SK-N-SH (cell line): ENCODE data around the gene LAMB1. TPM values are rescaled to one million over a fixed set of nuclear protein-coding genes. Genes with fewer than 3 reads are reported as not detected.

Experiments used
- CTCF ChIA-PET: fragments of 300-600, 350-600 bp; formaldehyde crosslinking; extraction: SDS; loops from one replicate; lab custom pipeline; 2021; lab: Yijun Ruan, JAX
- POLR2A ChIA-PET: fragments of 350-600 bp; sonication (Branson Sonifier 250); formaldehyde crosslinking; extraction: SDS; loops from one replicate; lab custom pipeline; 2020; ENCODE audit warnings: antibody characterized with exemption, inconsistent platforms; lab: Yijun Ruan, JAX
- DNase-seq: peaks from one replicate; pipeline ENCODE4 v3.0.0; 2012
- H2AFZ ChIP-seq: fragments of 200-600 bp; sonication (generic); 2 replicates; pipeline ENCODE4 v1.8.1; 2016; ENCODE audit warnings: antibody characterized with exemption, mild to moderate bottlenecking, low read depth
- H3F3A ChIP-seq: fragments of 200-600 bp; sonication (generic); replicated peaks from 2 replicates; pipeline ENCODE3; 2016; ENCODE audit warnings: antibody characterized with exemption, mild to moderate bottlenecking; ENCODE audit not compliant: insufficient read depth
- H3K27ac ChIP-seq, 2 experiments: fragments of 200-500 bp in 1 of 2; fragments of 200-600 bp in 1 of 2; sonication (Bioruptor generic) in 1 of 2; sonication (generic), shearing (Covaris generic) in 1 of 2; 2 replicates each; pipeline versions ENCODE4 v1.5.1 to v1.6.1; 2014 to 2016; ENCODE audit warnings: low read depth in 2 of 2, inconsistent platforms in 1 of 2, low read length in 1 of 2, mild to moderate bottlenecking in 1 of 2, mixed read lengths in 1 of 2
- H3K27me3 ChIP-seq: fragments of 200-600 bp; sonication (generic), shearing (Covaris generic); 2 replicates; pipeline ENCODE4 v1.6.1; 2016; ENCODE audit warnings: mixed run types; ENCODE audit not compliant: insufficient read depth
- H3K36me3 ChIP-seq, 2 experiments: fragments of 200-500 bp in 1 of 2; fragments of 200-600 bp in 1 of 2; sonication (Bioruptor generic) in 1 of 2; sonication (generic) in 1 of 2; replicated peaks in 1 of 2; 2 replicates each; pipeline versions ENCODE3 to v1.5.1; 2014 to 2016; ENCODE audit warnings: low read length in 1 of 2, mild to moderate bottlenecking in 1 of 2; ENCODE audit not compliant: insufficient read depth in 2 of 2, control insufficient read depth in 1 of 2
- H3K4me1 ChIP-seq, 2 experiments: fragments of 200-500 bp in 1 of 2; fragments of 200-600 bp in 1 of 2; sonication (Bioruptor generic) in 1 of 2; sonication (generic), shearing (Covaris generic) in 1 of 2; 2 replicates each; pipeline versions ENCODE4 v1.5.1 to v1.6.1; 2014 to 2016; ENCODE audit warnings: low read depth in 1 of 2, low read length in 1 of 2, mixed run types in 1 of 2; ENCODE audit not compliant: insufficient read depth in 2 of 2, control insufficient read depth in 1 of 2
- H3K4me2 ChIP-seq: fragments of 200-600 bp; sonication (generic), shearing (Covaris generic); 2 replicates; pipeline ENCODE4 v1.6.1; 2017; ENCODE audit warnings: mixed run types
- H3K4me3 ChIP-seq, 2 experiments: fragments of 200-500 bp in 1 of 2; fragments of 200-600 bp in 1 of 2; sonication (Bioruptor generic) in 1 of 2; sonication (generic), shearing (Covaris generic) in 1 of 2; 2 replicates each; pipeline versions ENCODE4 v1.5.1 to v1.8.1; 2014 to 2016; ENCODE audit warnings: low read depth in 2 of 2, inconsistent platforms in 1 of 2, low read length in 1 of 2, mild to moderate bottlenecking in 1 of 2, mixed read lengths in 1 of 2, moderate library complexity in 1 of 2
- H3K79me2 ChIP-seq: fragments of 200-600 bp; sonication (generic); 2 replicates; pipeline ENCODE4 v1.8.1; 2017; ENCODE audit warnings: mild to moderate bottlenecking; ENCODE audit not compliant: insufficient read depth
- H3K9ac ChIP-seq: fragments of 200-600 bp; sonication (generic); 2 replicates; pipeline ENCODE4 v1.6.1; 2017; ENCODE audit warnings: mixed run types
- H3K9me2 ChIP-seq: fragments of 200-600 bp; sonication (generic); 2 replicates; pipeline ENCODE4 v1.6.1; 2017; ENCODE audit warnings: mixed run types
- H3K9me3 ChIP-seq: fragments of 200-600 bp; sonication (generic); 2 replicates; pipeline ENCODE4 v1.6.1; 2017; ENCODE audit warnings: mixed run types, mild to moderate bottlenecking, moderate library complexity
- H4K20me1 ChIP-seq: fragments of 200-600 bp; sonication (generic); 2 replicates; pipeline ENCODE4 v1.6.1; 2017; ENCODE audit warnings: mild to moderate bottlenecking, mixed run types; ENCODE audit not compliant: insufficient read depth
- EZH2phosphoT487 ChIP-seq: fragments of 200-600 bp; sonication (generic); IDR thresholded peaks from 2 replicates; pipeline ENCODE4 v1.6.1; 2017; ENCODE audit warnings: low read depth, mixed run types, mild to moderate bottlenecking, antibody characterized with exemption, moderate library complexity, borderline replicate concordance
- FOSL2 ChIP-seq: IDR thresholded peaks from 2 replicates; pipeline ENCODE4 v1.4.0; 2012; ENCODE audit warnings: low read depth, mild to moderate bottlenecking, moderate library complexity, borderline replicate concordance
- GABPA ChIP-seq: IDR thresholded peaks from 2 replicates; pipeline ENCODE4 v1.4.0; 2012; ENCODE audit warnings: low read depth, mild to moderate bottlenecking
- GATA2 ChIP-seq: sonication (generic); formaldehyde crosslinking; IDR thresholded peaks from 2 replicates; pipeline ENCODE4 v1.5.0; 2020; ENCODE audit warnings: mild to moderate bottlenecking, missing genetic modification reagents
- MEF2A ChIP-seq: IDR thresholded peaks from 2 replicates; pipeline ENCODE4 v1.4.0; 2012; ENCODE audit warnings: low read depth, borderline replicate concordance
- MXI1 ChIP-seq: IDR thresholded peaks from 2 replicates; pipeline ENCODE4 v1.6.1; 2012; ENCODE audit warnings: mild to moderate bottlenecking, low read depth, low read length, improper control_type of control experiment
- NFIC ChIP-seq: IDR thresholded peaks from 2 replicates; pipeline ENCODE4 v1.4.0; 2012; ENCODE audit warnings: borderline replicate concordance
- NRF1 ChIP-seq: IDR thresholded peaks from 2 replicates; pipeline ENCODE4 v1.6.1; 2012; ENCODE audit warnings: low read depth, mild to moderate bottlenecking, low read length
- RCOR1 ChIP-seq: fragments of 150-350 bp; IDR thresholded peaks from 2 replicates; pipeline ENCODE4 v1.6.1; 2017; ENCODE audit warnings: antibody characterized with exemption, low read length
- RXRA ChIP-seq: IDR thresholded peaks from 2 replicates; pipeline ENCODE4 v1.4.0; 2012; ENCODE audit warnings: low read depth, mild to moderate bottlenecking, borderline replicate concordance
- SIN3A ChIP-seq: IDR thresholded peaks from 2 replicates; pipeline ENCODE4 v1.6.1; 2012; ENCODE audit warnings: low read depth, mild to moderate bottlenecking, low read length, moderate library complexity, borderline replicate concordance
- TEAD4 ChIP-seq: IDR thresholded peaks from 2 replicates; pipeline ENCODE4 v1.4.0; 2012; ENCODE audit warnings: mild to moderate bottlenecking, borderline replicate concordance; ENCODE audit not compliant: insufficient read depth
- WGBS: methylation state at CpG from one replicate; pipeline ENCODE4 v1.1.6; 2017; ENCODE audit warnings: low lambda C conversion rate; 5-methylcytosine and 5-hydroxymethylcytosine counted together
- polyA plus RNA-seq, 3 experiments: library from polyadenylated mRNA; depleted of rRNA; stranded (reverse); fragments of >200 nt; gene quantifications; 2 replicates each; pipeline ENCODE4 v1.2.3, GENCODE V29; 2012
- TF ChIP-seq, protein P1 (sequence below): fragments of 150-350 bp; IDR thresholded peaks from 2 replicates; pipeline ENCODE4 v1.6.1; 2016; ENCODE audit warnings: mild to moderate bottlenecking, low read depth, low read length
- TF ChIP-seq, protein P2 (sequence below): IDR thresholded peaks from 2 replicates; pipeline ENCODE4; 2012
- TF ChIP-seq, protein P3 (sequence below): IDR thresholded peaks from 2 replicates; pipeline ENCODE4 v1.6.1; 2012; ENCODE audit warnings: mild to moderate bottlenecking, low read depth, low read length, moderate library complexity
- TF ChIP-seq, protein P4 (sequence below): IDR thresholded peaks from 2 replicates; pipeline ENCODE4 v1.4.0; 2012; ENCODE audit warnings: low read depth, borderline replicate concordance
- TF ChIP-seq, protein P5 (sequence below): fragments of 150-350 bp; IDR thresholded peaks from 2 replicates; pipeline ENCODE4 v1.6.1; 2017; ENCODE audit warnings: antibody characterized with exemption, low read length, low read depth, borderline replicate concordance

Gene LAMB1
- polyA plus RNA-seq, 1 of the 3 experiments (the other 2 are of a cell fraction): 435 TPM

DNA sequence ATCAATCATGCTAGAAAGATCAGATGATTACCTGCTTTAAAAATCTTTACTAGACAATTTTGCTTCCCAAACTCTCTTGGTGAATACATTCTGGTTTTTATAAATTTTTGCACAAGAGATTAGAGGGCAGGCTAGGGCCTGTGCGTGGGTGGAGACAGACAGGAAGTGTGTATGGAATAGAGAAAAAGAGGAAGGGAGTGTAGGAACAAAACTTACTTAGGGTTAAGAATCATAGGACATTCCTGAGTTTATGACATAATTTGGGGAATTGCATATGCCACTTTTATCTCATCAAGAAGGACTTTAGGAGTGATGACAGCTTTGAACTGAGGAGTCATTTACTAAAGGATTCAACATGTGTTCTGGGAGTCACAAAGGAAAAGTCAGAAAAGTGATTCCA, 31.3 kb downstream of the LAMB1 start:
- Histone ChIP-seq H3K4me2 (no peak overlapping the region), H3K4me1 (peaks cover 9 to 18% of the 10 kb centered on the region in 2 experiments), H2AFZ (no peak overlapping the region), H3K27me3 (no peaks in the 10 kb centered on the region), H3K9ac (no peak overlapping the region), H3K36me3 (peaks cover 84 to 94% of the 10 kb centered on the region in 2 experiments), H3K27ac (peak overlapping the region; percentile 56 to 89), H3K9me2 (no peaks in the 10 kb centered on the region), H3K4me3 (no peak overlapping the region), H3K79me2 (peaks cover 35% of the 10 kb centered on the region), H4K20me1 (peaks cover 15% of the 10 kb centered on the region), H3K9me3 (no peaks in the 10 kb centered on the region), H3F3A (peaks cover 49% of the 10 kb centered on the region)
- CTCF ChIA-PET: interaction anchor here (0.8 to 2.5 kb wide), 4 partner anchors 11 to 174 kb away, joined by 3 to 18 read pairs (median 4); no protein-coding TSS in a partner anchor
- 91% methylated on average over 1 of the region's 1 CpG for WGBS
- TF ChIP-seq, protein P1, sequence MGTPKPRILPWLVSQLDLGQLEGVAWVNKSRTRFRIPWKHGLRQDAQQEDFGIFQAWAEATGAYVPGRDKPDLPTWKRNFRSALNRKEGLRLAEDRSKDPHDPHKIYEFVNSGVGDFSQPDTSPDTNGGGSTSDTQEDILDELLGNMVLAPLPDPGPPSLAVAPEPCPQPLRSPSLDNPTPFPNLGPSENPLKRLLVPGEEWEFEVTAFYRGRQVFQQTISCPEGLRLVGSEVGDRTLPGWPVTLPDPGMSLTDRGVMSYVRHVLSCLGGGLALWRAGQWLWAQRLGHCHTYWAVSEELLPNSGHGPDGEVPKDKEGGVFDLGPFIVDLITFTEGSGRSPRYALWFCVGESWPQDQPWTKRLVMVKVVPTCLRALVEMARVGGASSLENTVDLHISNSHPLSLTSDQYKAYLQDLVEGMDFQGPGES: no peak
- TF ChIP-seq GATA2 (CRISPR knock-in tag) (no peak), SIN3A (no peak)
- TF ChIP-seq, protein P2, sequence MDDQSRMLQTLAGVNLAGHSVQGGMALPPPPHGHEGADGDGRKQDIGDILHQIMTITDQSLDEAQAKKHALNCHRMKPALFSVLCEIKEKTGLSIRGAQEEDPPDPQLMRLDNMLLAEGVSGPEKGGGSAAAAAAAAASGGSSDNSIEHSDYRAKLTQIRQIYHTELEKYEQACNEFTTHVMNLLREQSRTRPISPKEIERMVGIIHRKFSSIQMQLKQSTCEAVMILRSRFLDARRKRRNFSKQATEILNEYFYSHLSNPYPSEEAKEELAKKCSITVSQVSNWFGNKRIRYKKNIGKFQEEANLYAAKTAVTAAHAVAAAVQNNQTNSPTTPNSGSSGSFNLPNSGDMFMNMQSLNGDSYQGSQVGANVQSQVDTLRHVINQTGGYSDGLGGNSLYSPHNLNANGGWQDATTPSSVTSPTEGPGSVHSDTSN: peak; percentile 37; the same call in 1 of the 2 replicates
- DNase-seq: no peak
- POLR2A ChIA-PET: no interaction called here

DNA sequence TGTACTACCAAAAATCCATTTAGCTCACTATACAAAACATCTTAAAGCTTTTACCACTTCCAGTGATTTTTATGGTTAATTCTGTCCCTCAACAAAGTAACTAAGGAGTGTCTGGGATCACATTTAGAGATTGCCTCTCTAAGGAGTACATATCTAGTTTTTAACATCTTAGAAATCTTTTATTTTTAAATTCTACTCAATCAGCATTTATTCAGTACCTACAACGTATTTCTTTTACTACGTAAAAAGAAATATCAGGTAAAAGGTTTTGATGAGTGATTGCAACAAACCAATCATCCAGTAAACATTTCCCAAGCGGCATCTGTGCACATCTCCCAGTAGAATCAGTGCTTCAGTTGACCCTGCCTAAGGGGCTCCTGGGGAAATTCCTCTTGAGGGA, 31.9 kb downstream of the LAMB1 start:
- peak overlapping the region; percentile 56 to 89; a peak in 3 of 4 replicates for H3K27ac ChIP-seq
- no peak overlapping the region for H2AFZ ChIP-seq
- no peaks in the 10 kb centered on the region for H3K9me2 ChIP-seq
- peaks cover 81 to 98% of the 10 kb centered on the region in 2 experiments for H3K36me3 ChIP-seq
- H3K9me3 ChIP-seq: no peaks in the 10 kb centered on the region
- no peak overlapping the region for H3K4me2 ChIP-seq
- WGBS: 96% methylated on average over 3 of the region's 3 CpGs
- H3K9ac ChIP-seq: no peak overlapping the region
- H3F3A ChIP-seq: peaks cover 49% of the 10 kb centered on the region
- POLR2A ChIA-PET: no interaction called here
- peaks cover 9 to 18% of the 10 kb centered on the region in 2 experiments for H3K4me1 ChIP-seq
- CTCF ChIA-PET: interaction anchor here (0.8 kb wide), 1 partner anchor 12 kb away, joined by 3 read pairs; no protein-coding TSS in a partner anchor
- no peak for DNase-seq
- no peaks in the 10 kb centered on the region for H3K27me3 ChIP-seq
- peaks cover 35% of the 10 kb centered on the region for H3K79me2 ChIP-seq
- H3K4me3 ChIP-seq: no peak overlapping the region
- peaks cover 19% of the 10 kb centered on the region for H4K20me1 ChIP-seq
- TF ChIP-seq, protein P3, sequence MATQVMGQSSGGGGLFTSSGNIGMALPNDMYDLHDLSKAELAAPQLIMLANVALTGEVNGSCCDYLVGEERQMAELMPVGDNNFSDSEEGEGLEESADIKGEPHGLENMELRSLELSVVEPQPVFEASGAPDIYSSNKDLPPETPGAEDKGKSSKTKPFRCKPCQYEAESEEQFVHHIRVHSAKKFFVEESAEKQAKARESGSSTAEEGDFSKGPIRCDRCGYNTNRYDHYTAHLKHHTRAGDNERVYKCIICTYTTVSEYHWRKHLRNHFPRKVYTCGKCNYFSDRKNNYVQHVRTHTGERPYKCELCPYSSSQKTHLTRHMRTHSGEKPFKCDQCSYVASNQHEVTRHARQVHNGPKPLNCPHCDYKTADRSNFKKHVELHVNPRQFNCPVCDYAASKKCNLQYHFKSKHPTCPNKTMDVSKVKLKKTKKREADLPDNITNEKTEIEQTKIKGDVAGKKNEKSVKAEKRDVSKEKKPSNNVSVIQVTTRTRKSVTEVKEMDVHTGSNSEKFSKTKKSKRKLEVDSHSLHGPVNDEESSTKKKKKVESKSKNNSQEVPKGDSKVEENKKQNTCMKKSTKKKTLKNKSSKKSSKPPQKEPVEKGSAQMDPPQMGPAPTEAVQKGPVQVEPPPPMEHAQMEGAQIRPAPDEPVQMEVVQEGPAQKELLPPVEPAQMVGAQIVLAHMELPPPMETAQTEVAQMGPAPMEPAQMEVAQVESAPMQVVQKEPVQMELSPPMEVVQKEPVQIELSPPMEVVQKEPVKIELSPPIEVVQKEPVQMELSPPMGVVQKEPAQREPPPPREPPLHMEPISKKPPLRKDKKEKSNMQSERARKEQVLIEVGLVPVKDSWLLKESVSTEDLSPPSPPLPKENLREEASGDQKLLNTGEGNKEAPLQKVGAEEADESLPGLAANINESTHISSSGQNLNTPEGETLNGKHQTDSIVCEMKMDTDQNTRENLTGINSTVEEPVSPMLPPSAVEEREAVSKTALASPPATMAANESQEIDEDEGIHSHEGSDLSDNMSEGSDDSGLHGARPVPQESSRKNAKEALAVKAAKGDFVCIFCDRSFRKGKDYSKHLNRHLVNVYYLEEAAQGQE: no peak
- no peak for TF ChIP-seq MEF2A
- TF ChIP-seq NFIC: no peak
- no peak for TF ChIP-seq NRF1
- TF ChIP-seq FOSL2: no peak
- TF ChIP-seq, protein P2: no peak
- TF ChIP-seq TEAD4: no peak
- TF ChIP-seq RCOR1: no peak
- TF ChIP-seq EZH2phosphoT487: no peak
- TF ChIP-seq, protein P4, sequence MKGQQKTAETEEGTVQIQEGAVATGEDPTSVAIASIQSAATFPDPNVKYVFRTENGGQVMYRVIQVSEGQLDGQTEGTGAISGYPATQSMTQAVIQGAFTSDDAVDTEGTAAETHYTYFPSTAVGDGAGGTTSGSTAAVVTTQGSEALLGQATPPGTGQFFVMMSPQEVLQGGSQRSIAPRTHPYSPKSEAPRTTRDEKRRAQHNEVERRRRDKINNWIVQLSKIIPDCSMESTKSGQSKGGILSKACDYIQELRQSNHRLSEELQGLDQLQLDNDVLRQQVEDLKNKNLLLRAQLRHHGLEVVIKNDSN: no peak
- TF ChIP-seq RXRA: no peak
- TF ChIP-seq GABPA: no peak
- no peak for TF ChIP-seq MXI1
- TF ChIP-seq, protein P5, sequence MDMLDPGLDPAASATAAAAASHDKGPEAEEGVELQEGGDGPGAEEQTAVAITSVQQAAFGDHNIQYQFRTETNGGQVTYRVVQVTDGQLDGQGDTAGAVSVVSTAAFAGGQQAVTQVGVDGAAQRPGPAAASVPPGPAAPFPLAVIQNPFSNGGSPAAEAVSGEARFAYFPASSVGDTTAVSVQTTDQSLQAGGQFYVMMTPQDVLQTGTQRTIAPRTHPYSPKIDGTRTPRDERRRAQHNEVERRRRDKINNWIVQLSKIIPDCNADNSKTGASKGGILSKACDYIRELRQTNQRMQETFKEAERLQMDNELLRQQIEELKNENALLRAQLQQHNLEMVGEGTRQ: no peak
- no peak for TF ChIP-seq GATA2 (CRISPR knock-in tag)
